Chondrocyte (in vitro differentiated cells): Measurements from ENCODE around the gene PPP6C. TPM values are rescaled to one million over a fixed set of nuclear protein-coding genes. Genes with fewer than 3 reads are reported as not detected.
"Not testable (repeated sequence)": the region's sequence is repeated elsewhere in the genome, so short reads cannot be mapped to it uniquely, and the experiment has no call there.

ENCODE experiments used
- DNase-seq: peaks from one replicate; pipeline ENCODE4 v3.0.0; 2021; ENCODE audit warnings: mixed read lengths, low spot score
- H3K27ac Mint-ChIP-seq: one replicate; pipeline ENCODE4 v1.8.0; 2021; ENCODE audit warnings: mild to moderate bottlenecking, moderate library complexity, mixed read lengths; ENCODE audit not compliant: unreplicated experiment
- H3K27me3 Mint-ChIP-seq: 2 replicates; pipeline ENCODE4 v1.8.0; 2021; ENCODE audit warnings: low read depth, mixed read lengths
- H3K36me3 Mint-ChIP-seq: 2 replicates; pipeline ENCODE4 v1.8.0; 2021; ENCODE audit warnings: low read depth, mixed read lengths
- H3K4me1 Mint-ChIP-seq: 2 replicates; pipeline ENCODE4 v1.8.0; 2021; ENCODE audit warnings: low read depth, mild to moderate bottlenecking, mixed read lengths
- H3K4me3 Mint-ChIP-seq: one replicate; pipeline ENCODE4 v1.8.0; 2021; ENCODE audit warnings: mild to moderate bottlenecking, moderate library complexity, mixed read lengths; ENCODE audit not compliant: unreplicated experiment
- H3K9me3 Mint-ChIP-seq: 2 replicates; pipeline ENCODE4 v1.8.0; 2021; ENCODE audit warnings: low read depth, mixed read lengths
- CTCF ChIP-seq: fragments of 200-600 bp; sonication (generic); IDR thresholded peaks from 2 replicates; pipeline ENCODE4 v1.5.0; 2021; ENCODE audit warnings: antibody characterized with exemption, mild to moderate bottlenecking, moderate library complexity
- total RNA-seq: library from RNA; stranded (reverse); gene quantifications from 3 replicates; pipeline ENCODE4 v1.2.1, GENCODE V29; 2021

The PPP6C gene
- total RNA-seq, 1 donor from 2014 or later = 39.8 TPM

GRCh38 chr9:125190361-125190801 lies 778 bp upstream of the PPP6C start:
- Mint-ChIP-seq H3K27ac (peak overlapping the region; percentile 92), H3K4me3 (peak overlapping the region; percentile 89), H3K9me3 (no peaks in the 10 kb centered on the region), H3K36me3 (no peaks in the 10 kb centered on the region), H3K4me1 (peaks cover 34% of the 10 kb centered on the region), H3K27me3 (no peaks in the 10 kb centered on the region)
- TF ChIP-seq CTCF = no peak
- no peak for DNase-seq

GRCh38 chr9:125189011-125189360 lies 617 bp downstream of the PPP6C start:
- H3K27ac Mint-ChIP-seq = peak overlapping the region; percentile 92
- H3K4me1 Mint-ChIP-seq = peaks cover 39% of the 10 kb centered on the region
- no peak for TF ChIP-seq CTCF
- no peaks in the 10 kb centered on the region for H3K36me3 Mint-ChIP-seq
- no peaks in the 10 kb centered on the region for H3K9me3 Mint-ChIP-seq
- peak; percentile 91 for DNase-seq
- peak overlapping the region; percentile 89 for H3K4me3 Mint-ChIP-seq
- no peaks in the 10 kb centered on the region for H3K27me3 Mint-ChIP-seq

GRCh38 chr9:125183561-125183960 lies 6.0 kb downstream of the PPP6C start:
- peak overlapping the region; percentile 67 for H3K27ac Mint-ChIP-seq
- no peaks in the 10 kb centered on the region for H3K9me3 Mint-ChIP-seq
- H3K36me3 Mint-ChIP-seq = no peaks in the 10 kb centered on the region
- H3K27me3 Mint-ChIP-seq = no peaks in the 10 kb centered on the region
- peak overlapping the region; percentile 10 for H3K4me3 Mint-ChIP-seq
- TF ChIP-seq CTCF = no peak
- no peak for DNase-seq
- peaks cover 47% of the 10 kb centered on the region for H3K4me1 Mint-ChIP-seq

- Mint-ChIP-seq H3K4me3 (peak overlapping the region; percentile 10), H3K9me3 (no peaks in the 10 kb centered on the region), H3K4me1 (peaks cover 42% of the 10 kb centered on the region), H3K36me3 (no peaks in the 10 kb centered on the region), H3K27me3 (no peaks in the 10 kb centered on the region), H3K27ac (peak overlapping the region; percentile 67)
- DNase-seq = no peak
- no peak for TF ChIP-seq CTCF
Observed at GRCh38 chr9:125183054-125183453, 6.5 kb downstream of the PPP6C start.

- not testable (repeated sequence) for H3K9me3 Mint-ChIP-seq, H3K36me3 Mint-ChIP-seq, H3K27ac Mint-ChIP-seq, DNase-seq, H3K4me3 Mint-ChIP-seq, H3K27me3 Mint-ChIP-seq
- H3K4me1 Mint-ChIP-seq = peaks cover 30% of the 10 kb centered on the region
Observed at GRCh38 chr9:125181756-125182155, 7.8 kb downstream of the PPP6C start.

GRCh38 chr9:125180876-125181275 lies 8.7 kb downstream of the PPP6C start:
- Mint-ChIP-seq H3K36me3 (peaks cover 2% of the 10 kb centered on the region), H3K4me3 (no peak overlapping the region), H3K9me3 (no peaks in the 10 kb centered on the region), H3K4me1 (peaks cover 29% of the 10 kb centered on the region), H3K27ac (no peak overlapping the region), H3K27me3 (no peaks in the 10 kb centered on the region)
- no peak for DNase-seq
- no peak for TF ChIP-seq CTCF

- H3K9me3 Mint-ChIP-seq, H3K36me3 Mint-ChIP-seq, H3K27ac Mint-ChIP-seq, DNase-seq, H3K27me3 Mint-ChIP-seq, H3K4me3 Mint-ChIP-seq: not testable (repeated sequence)
- peaks cover 27% of the 10 kb centered on the region for H3K4me1 Mint-ChIP-seq
Observed at GRCh38 chr9:125179776-125180175, 9.8 kb downstream of the PPP6C start.
